AG09309 (cell line): ENCODE measurements around the gene PDZD7.
A peak's percentile ranks its signal among the peaks of the same experiment; 100 is the strongest.

Experiments
- DNase-seq: peaks from one replicate; pipeline ENCODE4 v3.0.0-alpha.2; 2010; ENCODE audit warnings: low read depth
- H3K4me3 ChIP-seq: 2 replicates; pipeline ENCODE4 v1.5.1; 2011; ENCODE audit warnings: mild to moderate bottlenecking, low read depth, low read length, moderate library complexity; ENCODE audit not compliant: control insufficient read depth
- CTCF ChIP-seq: IDR thresholded peaks from 2 replicates; pipeline ENCODE4 v1.5.1; 2011; ENCODE audit warnings: mild to moderate bottlenecking, low read depth, low read length, inconsistent platforms; ENCODE audit not compliant: insufficient read depth, control insufficient read depth; ENCODE audit errors: missing control alignments

PDZD7 gene

GRCh38 chr10:100969187-100970075, 61.5 kb downstream of the PDZD7 start, which contains the start of gene SEMA4G:
TSS of gene SEMA4G (plus strand) at chr10:100969504. CDS start at chr10:100972913, 3,409 bp downstream.
- H3K4me3 ChIP-seq, result peak within 1 kb of the TSS; percentile 45
- DNase-seq, result no peak
- TF ChIP-seq CTCF, result peak; percentile 83

- peak overlapping the region; percentile 45 for H3K4me3 ChIP-seq
- no peak for DNase-seq
- TF ChIP-seq CTCF, result no peak
These were observed 62.1 kb downstream of the PDZD7 start for GRCh38 chr10:100968863-100969186.

GRCh38 chr10:100968062-100968736, 62.7 kb downstream of the PDZD7 start:
- DNase-seq, result no peak
- TF ChIP-seq CTCF, result no peak
- no peak overlapping the region for H3K4me3 ChIP-seq

- no peak overlapping the region for H3K4me3 ChIP-seq
- DNase-seq, result no peak
- TF ChIP-seq CTCF, result no peak
These were observed 63.6 kb downstream of the PDZD7 start for GRCh38 chr10:100967332-100967731.

GRCh38 chr10:100966887-100967286, 64.0 kb downstream of the PDZD7 start:
- no peak for TF ChIP-seq CTCF
- no peak for DNase-seq
- H3K4me3 ChIP-seq, result no peak overlapping the region

- TF ChIP-seq CTCF, result no peak
- DNase-seq, result no peak
- no peak overlapping the region for H3K4me3 ChIP-seq
These were observed 65.1 kb downstream of the PDZD7 start for GRCh38 chr10:100965820-100966219.
